ENCODE measurements around the gene CUBN. TPM values are rescaled to one million over a fixed set of nuclear protein-coding genes. Genes with fewer than 3 reads are reported as not detected.

The CUBN gene
- total and polyA plus RNA-seq, 10 of the 15 experiments (the other 5 are each of a cell fraction or from before 2014, with no cell fraction given) = under 0.01 to 0.14 (median 0.02) TPM; not detected in 6

- TF ChIP-seq ATF2 (IDR thresholded peaks at IDR 0.05; ENCODE audit: low read length) (no peak), SMARCA5 (IDR thresholded peaks at IDR 0.05) (no peak), PBX3 (IDR thresholded peaks at IDR 0.05; ENCODE audit: insufficient replicate concordance, low read depth, low read length) (no peak)
These were observed 77.8 kb downstream of the CUBN start (continued) for GRCh38 chr10:17051851-17052250.

- no peaks in the 10 kb centered on the region for H4K20me1 ChIP-seq (ENCODE audit: control insufficient read depth, insufficient read depth)
- H3K9me3 ChIP-seq (replicated peaks; ENCODE audit: control insufficient read depth, insufficient read depth, low read length) = no peaks in the 10 kb centered on the region
- H3K27me3 ChIP-seq (replicated peaks in 1 of 2; ENCODE audit: control insufficient read depth in 2 of 2, insufficient read depth in 2 of 2, low read length in 1 of 2) = no peaks in the 10 kb centered on the region
- H2AFZ ChIP-seq (ENCODE audit: control insufficient read depth, low read depth, low read length) = no peak overlapping the region
- intact Hi-C loops (cut with micrococcal nuclease; ENCODE audit: unreplicated experiment) (no loop called here), in situ Hi-C loops (cut with MboI) (no loop called here)
- FAIRE-seq (no peak), DNase-seq (ENCODE audit: low read depth, low spot score) (no peak), ATAC-seq (no peak)
- ChIA-PET POLR2A (no interaction called here), SMC1A (ENCODE audit: uncharacterized antibody, unreplicated experiment) (no interaction called here), RAD21 (ENCODE audit: unreplicated experiment) (no interaction called here), CTCF (interaction anchor here (0.5 kb wide), 1 partner anchor 202 kb away, joined by 3 read pairs; no protein-coding TSS in a partner anchor)
- no peak overlapping the region for H3K4me2 ChIP-seq (ENCODE audit: control insufficient read depth, insufficient read depth)
- H3K79me2 ChIP-seq (ENCODE audit: control insufficient read depth, insufficient read depth, low read length) = no peaks in the 10 kb centered on the region
- H3K4me1 ChIP-seq (ENCODE audit: control insufficient read depth, insufficient read depth, low read length) = no peaks in the 10 kb centered on the region
- H3K27ac ChIP-seq (ENCODE audit: control insufficient read depth, insufficient read depth) = no peak overlapping the region
- H3K4me3 ChIP-seq = no peak overlapping the region
- no peaks in the 10 kb centered on the region for H3K36me3 ChIP-seq (ENCODE audit: control insufficient read depth in 2 of 2, insufficient read depth in 2 of 2, low read length in 1 of 2)
- 88% methylated on average over 1 of the region's 1 CpG for WGBS (ENCODE audit: insufficient coverage, insufficient replicate concordance, low lambda C conversion rate, missing lambda C conversion rate)
- H3K9ac ChIP-seq (ENCODE audit: control insufficient read depth, insufficient read depth, low read length) = no peak overlapping the region
- BruUV-seq (replicated peaks) = no TSS peak
- no peak for TF ChIP-seq ZBTB33 (IDR thresholded peaks at IDR 0.05)
- no peak for TF ChIP-seq KAT2A (conservative IDR thresholded peaks at IDR 0.05; ENCODE audit: control insufficient read depth, low read depth, low read length)
- TF ChIP-seq GATAD2B (conservative IDR thresholded peaks at IDR 0.05; ENCODE audit: low read depth) = no peak
- no peak for TF ChIP-seq NFXL1 (IDR thresholded peaks at IDR 0.05; ENCODE audit: borderline replicate concordance)
- no peak for TF ChIP-seq BCL3 (IDR thresholded peaks at IDR 0.05; ENCODE audit: borderline replicate concordance, insufficient read depth, low read depth, low read length, poor library complexity, severe bottlenecking)
- no peak for TF ChIP-seq RELB (IDR thresholded peaks at IDR 0.05; ENCODE audit: low read depth)
- no peak for TF ChIP-seq MEF2A (IDR thresholded peaks at IDR 0.05; ENCODE audit: insufficient read depth, low read depth, low read length)
- no peak for TF ChIP-seq ZBTB11 (CRISPR knock-in tag; IDR thresholded peaks at IDR 0.05)
These were observed 80.4 kb downstream of the CUBN start for GRCh38 chr10:17049195-17049594.

Data from GM12878 (cell line).